GM12878 (cell line): ENCODE data around the gene CXCR6. TPM values are rescaled to one million over a fixed set of nuclear protein-coding genes. Genes with fewer than 3 reads are reported as not detected.

Experiments used
- ATF7 ChIP-seq: fragments of 450-650 bp; IDR thresholded peaks from 2 replicates; pipeline ENCODE4 v1.6.1; 2016; ENCODE audit warnings: low read depth, mild to moderate bottlenecking
- CEBPZ ChIP-seq: fragments of 150-350 bp; IDR thresholded peaks from 2 replicates; pipeline ENCODE4 v1.6.1; 2016; ENCODE audit warnings: low read depth, low read length
- CREM ChIP-seq: IDR thresholded peaks from 2 replicates; pipeline ENCODE4 v1.6.1; 2014; ENCODE audit warnings: antibody characterized with exemption, low read depth
- DPF2 ChIP-seq: fragments of 450-650 bp; IDR thresholded peaks from 2 replicates; pipeline ENCODE4 v1.6.1; 2017; ENCODE audit warnings: mild to moderate bottlenecking
- EED ChIP-seq: sonication (generic); IDR thresholded peaks from 2 replicates; pipeline ENCODE4 v1.6.1; 2016; ENCODE audit warnings: antibody characterized with exemption, low read depth
- EZH2 ChIP-seq: IDR thresholded peaks from 2 replicates; pipeline ENCODE4 v1.6.1; 2012; ENCODE audit warnings: low read depth, mild to moderate bottlenecking, control low read depth, inconsistent platforms, low read length, borderline replicate concordance; ENCODE audit not compliant: control insufficient read depth
- IKZF2 ChIP-seq, 2 experiments: fragments of 450-650 bp; IDR thresholded peaks; 2 replicates each; pipeline ENCODE4 v1.6.1; 2017; ENCODE audit warnings: mild to moderate bottlenecking in 2 of 2, moderate library complexity in 2 of 2
- RB1 ChIP-seq: fragments of 450-650 bp; formaldehyde crosslinking; IDR thresholded peaks from 2 replicates; pipeline ENCODE4 v1.6.1; 2017; ENCODE audit warnings: mild to moderate bottlenecking, borderline replicate concordance
- RFX5 ChIP-seq: IDR thresholded peaks from 2 replicates; pipeline ENCODE4 v1.6.1; 2011; ENCODE audit warnings: low read depth, low read length, improper control_type of control experiment
- ZNF207 ChIP-seq: fragments of 450-650 bp; IDR thresholded peaks from 2 replicates; pipeline ENCODE4 v1.6.1; 2014; ENCODE audit warnings: antibody characterized with exemption, mild to moderate bottlenecking, borderline replicate concordance
- ZNF687 ChIP-seq: fragments of 450-650 bp; IDR thresholded peaks from 2 replicates; pipeline ENCODE4 v1.6.1; 2017; ENCODE audit warnings: mild to moderate bottlenecking, moderate library complexity
- polyA plus RNA-seq, 11 experiments: library from polyadenylated mRNA; depleted of rRNA in 4 of 11; unstranded in 6 of 11; stranded (reverse) in 5 of 11; fragments of >200 nt; fragmentation: Nextera tagmentation in 4 of 11; fragmentation: Illumina TruSeq in 1 of 11; extraction: Ambion mirVana in 4 of 11; extraction: Trizol in 1 of 11; gene quantifications; 1 replicate in 1 of 11; 2 replicates in 10 of 11; pipeline versions ENCODE4 v1.2.1 to v1.2.3, GENCODE V29; 2011 to 2016; ENCODE audit warnings: inconsistent platforms in 2 of 11, missing spikeins in 2 of 11, low read depth in 1 of 11
- total RNA-seq, 4 experiments: library from RNA; depleted of rRNA in 3 of 4; stranded (reverse); fragments of >200 nt in 3 of 4; fragmentation: Illumina TruSeq in 1 of 4; extraction: Trizol in 1 of 4; gene quantifications; 2 replicates each; pipeline versions ENCODE4 v1.2.1 to v1.2.3, GENCODE V29; 2013 to 2021
- TF ChIP-seq, protein P1 (sequence below): IDR thresholded peaks from 2 replicates; pipeline ENCODE4 v1.6.1; 2011; ENCODE audit warnings: borderline replicate concordance, low read depth, mild to moderate bottlenecking, moderate library complexity, low read length; ENCODE audit not compliant: insufficient read depth, poor library complexity, severe bottlenecking
- TF ChIP-seq, protein P2 (sequence below): fragments of 450-650 bp; formaldehyde crosslinking; IDR thresholded peaks from 2 replicates; pipeline ENCODE4 v1.4.0; 2022; ENCODE audit warnings: mild to moderate bottlenecking, moderate library complexity

The CXCR6 gene
- total and polyA plus RNA-seq, 10 of the 15 experiments (the other 5 are each of a cell fraction or from before 2014, with no cell fraction given), result 0.04 to 0.20 (median 0.12) TPM; not detected in 5

DNA sequence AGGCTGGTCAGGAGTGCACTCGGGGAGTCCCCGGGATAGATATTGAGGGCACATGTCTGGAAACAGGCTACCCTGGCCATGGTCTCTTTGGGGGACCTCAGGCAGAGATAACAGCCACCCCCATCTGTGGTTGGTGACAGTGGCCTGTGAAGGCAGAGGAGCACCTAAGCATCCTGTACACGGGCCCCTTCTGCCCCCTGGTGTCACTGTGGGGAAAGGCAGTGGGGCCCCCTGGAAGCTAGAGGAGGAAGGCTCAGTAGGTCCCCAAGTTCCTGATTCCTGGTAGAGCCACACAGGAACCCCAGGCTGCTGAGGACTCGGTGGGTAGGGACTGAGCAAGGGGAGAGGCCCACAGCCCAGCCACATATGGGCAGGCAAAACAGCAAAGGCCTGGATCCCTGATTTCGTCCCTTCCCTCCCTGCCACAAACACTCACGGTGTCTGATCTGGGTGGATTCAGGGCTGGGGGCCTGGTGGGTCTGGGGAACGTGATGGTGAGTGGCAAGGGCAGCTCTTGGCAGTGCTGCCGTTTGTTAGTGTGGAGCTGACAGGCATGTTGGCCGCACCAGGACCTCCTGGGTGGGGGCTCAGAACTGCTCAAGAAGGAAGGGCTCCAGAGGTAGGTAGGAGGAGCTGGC lies 14.1 kb upstream of the CXCR6 start (continued):
- TF ChIP-seq CEBPZ (no peak), ATF7 (no peak), IKZF2 (IDR thresholded peaks at IDR 0.05) (no peak), EZH2 (no peak), RB1 (peak; percentile 66; the same call in 1 of the 2 replicates), RFX5 (0 out of 2 replicates have a peak, but pooled peaks have one; percentile 13), ZNF687 (0 out of 2 replicates have a peak, but pooled peaks have one; percentile 13), CREM (no peak), EED (0 out of 2 replicates have a peak, but pooled peaks have one; percentile 24), ZNF207 (peak; percentile 77; the same call in 1 of the 2 replicates), DPF2 (0 out of 2 replicates have a peak, but pooled peaks have one; percentile 21)
- TF ChIP-seq, protein P1, sequence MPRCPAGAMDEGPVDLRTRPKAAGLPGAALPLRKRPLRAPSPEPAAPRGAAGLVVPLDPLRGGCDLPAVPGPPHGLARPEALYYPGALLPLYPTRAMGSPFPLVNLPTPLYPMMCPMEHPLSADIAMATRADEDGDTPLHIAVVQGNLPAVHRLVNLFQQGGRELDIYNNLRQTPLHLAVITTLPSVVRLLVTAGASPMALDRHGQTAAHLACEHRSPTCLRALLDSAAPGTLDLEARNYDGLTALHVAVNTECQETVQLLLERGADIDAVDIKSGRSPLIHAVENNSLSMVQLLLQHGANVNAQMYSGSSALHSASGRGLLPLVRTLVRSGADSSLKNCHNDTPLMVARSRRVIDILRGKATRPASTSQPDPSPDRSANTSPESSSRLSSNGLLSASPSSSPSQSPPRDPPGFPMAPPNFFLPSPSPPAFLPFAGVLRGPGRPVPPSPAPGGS, result no peak
- TF ChIP-seq, protein P2, sequence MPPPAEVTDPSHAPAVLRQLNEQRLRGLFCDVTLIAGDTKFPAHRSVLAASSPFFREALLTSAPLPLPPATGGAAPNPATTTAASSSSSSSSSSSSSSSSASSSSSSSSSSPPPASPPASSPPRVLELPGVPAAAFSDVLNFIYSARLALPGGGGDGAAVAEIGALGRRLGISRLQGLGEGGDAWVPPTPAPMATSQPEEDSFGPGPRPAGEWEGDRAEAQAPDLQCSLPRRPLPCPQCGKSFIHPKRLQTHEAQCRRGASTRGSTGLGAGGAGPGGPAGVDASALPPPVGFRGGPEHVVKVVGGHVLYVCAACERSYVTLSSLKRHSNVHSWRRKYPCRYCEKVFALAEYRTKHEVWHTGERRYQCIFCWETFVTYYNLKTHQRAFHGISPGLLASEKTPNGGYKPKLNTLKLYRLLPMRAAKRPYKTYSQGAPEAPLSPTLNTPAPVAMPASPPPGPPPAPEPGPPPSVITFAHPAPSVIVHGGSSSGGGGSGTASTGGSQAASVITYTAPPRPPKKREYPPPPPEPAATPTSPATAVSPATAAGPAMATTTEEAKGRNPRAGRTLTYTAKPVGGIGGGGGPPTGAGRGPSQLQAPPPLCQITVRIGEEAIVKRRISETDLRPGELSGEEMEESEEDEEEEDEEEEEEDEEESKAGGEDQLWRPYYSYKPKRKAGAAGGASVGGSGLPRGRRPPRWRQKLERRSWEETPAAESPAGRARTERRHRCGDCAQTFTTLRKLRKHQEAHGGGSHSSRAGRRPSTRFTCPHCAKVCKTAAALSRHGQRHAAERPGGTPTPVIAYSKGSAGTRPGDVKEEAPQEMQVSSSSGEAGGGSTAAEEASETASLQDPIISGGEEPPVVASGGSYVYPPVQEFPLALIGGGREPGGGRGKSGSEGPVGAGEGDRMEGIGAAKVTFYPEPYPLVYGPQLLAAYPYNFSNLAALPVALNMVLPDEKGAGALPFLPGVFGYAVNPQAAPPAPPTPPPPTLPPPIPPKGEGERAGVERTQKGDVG (CRISPR knock-in tag), result no peak
